GM21360 (cell line): ENCODE data around the gene S1PR1.
A peak's percentile ranks its signal among the peaks of the same experiment; 100 is the strongest.

Source experiments
- ATAC-seq: cut with Tn5 transposase; IDR thresholded peaks from one replicate; pipeline ENCODE4 v1.9.1; 2021; ENCODE audit warnings: mild to moderate bottlenecking, moderate library complexity; ENCODE audit not compliant: unreplicated experiment

Gene S1PR1

DNA sequence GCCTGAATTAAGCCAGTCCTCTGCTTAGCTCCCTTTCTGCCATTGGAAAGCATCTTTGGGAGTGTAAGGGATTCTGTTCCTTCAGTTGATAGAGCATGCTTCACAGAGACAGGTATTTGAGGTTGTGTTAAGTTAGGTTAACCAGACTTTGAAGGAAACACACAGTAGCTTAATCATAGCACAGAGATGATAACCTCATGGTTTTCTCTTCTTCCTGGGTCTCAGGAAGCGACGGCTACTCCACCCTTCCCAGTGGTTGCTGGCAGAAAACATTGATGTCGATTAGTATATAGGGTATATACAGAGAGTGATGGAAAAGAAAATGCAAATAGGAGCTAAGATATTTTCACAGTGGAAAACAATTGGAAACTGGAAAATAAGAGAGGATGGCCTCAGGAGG is 42.0 kb downstream of the S1PR1 start:
- ATAC-seq, result no peak

DNA sequence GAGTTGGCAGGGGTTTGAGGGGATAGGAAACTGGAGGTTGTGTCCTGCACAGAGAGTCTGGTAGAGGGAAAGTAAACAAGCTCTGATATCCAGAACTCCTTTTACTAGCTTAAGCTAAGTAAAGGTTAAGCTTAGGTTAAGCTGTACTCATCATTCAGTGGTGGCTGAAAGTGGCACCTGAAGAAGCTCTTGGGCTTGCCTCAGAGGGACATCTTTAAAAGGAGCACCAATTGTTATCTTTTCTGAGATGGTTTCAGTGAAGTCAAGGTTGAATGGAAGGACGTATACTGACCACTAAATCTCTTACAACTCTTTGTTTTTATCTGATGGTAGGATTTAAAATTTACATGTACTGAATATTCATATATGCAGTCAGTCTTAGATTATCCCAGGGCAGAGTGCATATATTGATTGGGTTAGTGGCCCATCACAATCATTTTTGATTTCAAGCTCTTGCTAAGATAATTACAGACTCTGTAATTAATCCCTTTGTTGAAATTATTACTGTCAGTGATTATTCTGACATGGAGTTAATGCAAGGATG is 43.3 kb downstream of the S1PR1 start:
- ATAC-seq, result no peak

DNA sequence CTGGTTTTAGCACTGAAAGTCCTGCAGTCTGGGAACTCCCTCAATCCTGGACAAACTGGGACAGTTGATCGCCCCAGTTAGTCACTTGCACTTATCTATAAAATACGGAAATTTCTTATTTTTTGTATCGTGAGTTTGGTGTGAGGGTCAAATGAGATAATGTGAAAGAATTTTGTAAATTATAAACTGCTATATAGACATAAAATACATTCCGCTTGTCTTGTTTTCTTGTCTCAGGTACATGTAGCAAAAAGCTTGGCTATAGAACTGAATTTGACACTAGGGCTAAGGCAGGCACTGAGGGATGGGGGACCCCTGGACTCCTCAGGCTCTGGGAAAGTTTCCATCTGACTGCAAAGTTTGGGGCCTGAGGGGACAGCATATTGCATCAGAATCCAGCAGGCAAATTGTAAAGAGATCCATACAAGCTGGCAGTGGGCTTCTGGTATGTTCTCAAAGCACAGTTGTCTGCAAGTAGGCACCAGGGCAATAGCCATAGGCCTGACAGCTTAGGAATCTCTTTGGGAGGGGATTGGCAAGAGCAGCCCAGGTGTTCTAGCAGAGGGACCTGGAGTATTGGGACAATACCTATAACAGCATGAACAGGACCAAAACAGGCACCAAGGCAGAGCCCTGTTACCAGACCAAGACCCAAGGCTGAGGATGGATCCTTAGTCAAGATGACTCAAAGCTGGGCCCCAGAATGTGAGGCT is 44.3 kb downstream of the S1PR1 start:
- ATAC-seq, result no peak

DNA sequence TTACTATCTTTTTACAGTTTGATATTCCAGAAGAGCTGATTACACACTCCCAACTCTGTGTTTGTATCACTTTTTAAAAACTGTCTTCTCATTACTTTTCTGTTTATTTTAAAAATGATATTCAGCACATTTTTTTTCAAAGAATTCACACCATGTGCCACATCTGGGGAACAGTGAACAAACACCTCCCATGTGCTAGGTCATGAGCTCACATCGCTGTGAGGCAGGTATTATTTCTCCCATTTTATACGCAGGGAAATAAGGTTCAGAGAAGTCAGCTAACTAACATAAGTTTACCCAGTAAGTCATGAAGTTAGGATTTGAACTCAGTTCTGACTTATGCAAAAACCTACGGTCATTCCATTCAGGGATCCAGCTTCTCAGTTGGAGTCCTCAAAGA is 44.9 kb downstream of the S1PR1 start:
- ATAC-seq, result no peak

DNA sequence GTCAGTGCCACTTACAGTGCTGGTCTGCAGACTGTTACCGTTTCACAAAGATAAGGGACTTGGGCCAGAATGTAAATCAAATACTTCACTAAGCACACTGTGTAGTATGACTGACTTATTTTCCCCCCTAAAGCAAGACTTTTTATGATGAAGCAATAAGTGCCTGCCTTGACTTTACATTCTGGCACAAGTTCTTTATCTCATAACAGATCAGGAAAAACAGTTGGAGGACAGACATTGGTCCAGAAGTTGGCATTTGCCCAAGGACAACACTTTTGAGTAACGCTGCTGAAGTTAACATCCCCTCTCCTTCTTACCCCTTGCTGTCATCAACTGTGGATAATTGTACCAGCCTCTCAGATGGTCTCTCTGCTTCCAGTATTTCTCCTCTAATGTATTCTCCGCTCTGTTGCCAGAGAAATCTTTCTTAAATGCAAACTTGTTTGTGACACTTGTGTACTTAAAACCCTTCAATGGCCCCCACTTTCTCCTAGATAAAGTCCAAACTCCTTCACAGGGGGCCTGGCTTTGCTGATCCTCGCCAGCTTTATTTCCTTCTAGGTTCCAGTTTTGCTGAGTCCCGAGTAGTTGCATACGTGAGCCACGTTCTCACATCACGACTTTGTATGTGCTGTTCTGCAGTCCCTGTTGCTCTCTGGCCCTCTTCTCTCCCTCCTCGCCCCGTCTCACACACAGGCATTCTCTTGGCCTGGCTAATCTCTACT is 45.7 kb downstream of the S1PR1 start:
- ATAC-seq, result no peak

DNA sequence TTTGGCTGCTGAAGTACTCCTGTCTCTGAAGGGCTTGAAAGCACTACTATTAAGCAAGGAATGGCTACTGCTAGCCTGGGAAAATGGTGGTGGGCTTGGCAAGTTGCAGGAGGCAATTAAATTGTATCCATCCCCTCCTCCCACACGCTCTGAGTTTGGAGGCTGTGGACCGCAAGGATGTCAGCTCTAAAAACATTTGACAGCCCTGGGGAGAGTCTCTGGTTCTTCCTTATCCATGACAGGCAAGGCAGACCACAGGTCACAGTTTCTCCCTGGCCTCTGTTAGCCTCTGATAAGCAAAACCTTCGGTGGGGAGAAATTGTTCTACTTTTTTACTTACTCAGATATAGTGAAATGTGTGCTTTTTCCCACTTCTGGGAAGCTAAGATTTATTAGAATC is 46.6 kb downstream of the S1PR1 start:
- no peak for ATAC-seq

GRCh38 chr1:101284021-101284420 is 47.2 kb downstream of the S1PR1 start:
- no peak for ATAC-seq

- no peak for ATAC-seq
Observed at GRCh38 chr1:101284622-101285218, 47.9 kb downstream of the S1PR1 start.

- no peak for ATAC-seq
Observed at GRCh38 chr1:101285922-101286570, 49.2 kb downstream of the S1PR1 start.

DNA sequence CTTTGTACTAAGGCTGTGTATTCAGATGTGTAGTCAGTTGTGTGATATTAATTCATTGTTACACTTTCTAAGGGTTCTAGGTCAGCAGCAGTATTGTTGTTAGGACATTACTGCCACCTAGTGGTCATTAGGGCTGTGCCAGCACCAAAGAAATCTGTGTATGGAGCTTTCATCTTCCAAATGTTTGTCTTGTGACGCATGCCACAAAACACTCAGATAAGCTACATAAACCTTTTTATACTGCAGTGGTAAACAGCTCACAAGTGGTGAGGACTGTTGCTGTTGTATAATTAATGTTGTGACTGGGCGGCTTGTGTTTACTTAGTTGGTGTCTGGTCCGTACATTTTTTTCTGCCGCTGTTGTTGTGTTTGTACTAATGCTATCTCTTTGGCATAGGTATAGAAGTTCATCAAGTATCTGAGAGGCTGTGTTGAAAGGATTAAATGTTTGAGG is 51.7 kb downstream of the S1PR1 start:
- peak; percentile 37 for ATAC-seq

- no peak for ATAC-seq
Observed at GRCh38 chr1:101290119-101290921, 53.5 kb downstream of the S1PR1 start.
